ENCODE measurements around the gene OR8H1. TPM values are rescaled to one million over a fixed set of nuclear protein-coding genes. Genes with fewer than 3 reads are reported as not detected.

The OR8H1 gene
- total and polyA plus RNA-seq, 7 donors: not detected

GRCh38 chr11:56314844-56315243, 22.8 kb upstream of the OR8H1 start, which contains the start of gene OR8K3:
TSS of gene OR8K3 (plus strand) at chr11:56315144. CDS start at chr11:56318307, 3,163 bp downstream.
- no peaks in the 10 kb centered on the region for H3K27me3 ChIP-seq (ENCODE audit: insufficient read depth in 3 of 3, low read length in 2 of 3)
- no peak for ATAC-seq
- H3K4me1 ChIP-seq: no peaks in the 10 kb centered on the region
- intact Hi-C loops (cut with DNase I): no loop called here
- no peaks in the 10 kb centered on the region for H3K9me3 ChIP-seq
- no peak within 1 kb of the TSS for H3K27ac ChIP-seq
- H3K36me3 ChIP-seq (ENCODE audit: insufficient read depth in 1 of 2, low read depth in 1 of 2): no peaks in the 10 kb centered on the region
- H3K4me3 ChIP-seq: no peak within 1 kb of the TSS
- DNase-seq: no peak
- no peak for TF ChIP-seq CTCF (IDR thresholded peaks at IDR 0.05)

DNA sequence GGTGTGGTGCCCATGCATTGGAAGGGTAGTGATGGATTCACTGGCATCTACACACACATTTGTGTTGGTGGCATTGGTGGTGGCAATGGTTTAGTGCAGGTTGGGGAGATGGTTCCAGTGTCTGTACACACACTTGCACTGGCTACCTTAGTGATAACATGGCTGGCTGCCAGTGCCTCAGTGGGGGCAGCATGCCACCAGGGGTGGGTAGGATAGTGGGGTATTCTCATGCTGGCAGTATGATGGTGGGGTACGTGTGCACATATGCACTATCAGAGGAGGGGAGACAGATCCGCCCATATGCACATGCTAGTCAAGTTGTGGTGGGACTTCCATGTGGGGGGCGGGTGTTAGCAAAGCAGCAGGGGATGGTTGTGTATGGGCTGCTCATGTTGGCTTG, 15.8 kb upstream of the OR8H1 start:
- no peak for DNase-seq
- Histone ChIP-seq H3K36me3 (ENCODE audit: insufficient read depth in 1 of 2, low read depth in 1 of 2) (no peaks in the 10 kb centered on the region), H3K4me1 (no peaks in the 10 kb centered on the region), H3K27ac (no peak overlapping the region), H3K9me3 (no peaks in the 10 kb centered on the region), H3K27me3 (ENCODE audit: insufficient read depth in 3 of 3, low read length in 2 of 3) (no peaks in the 10 kb centered on the region), H3K4me3 (no peak overlapping the region)
- 80 to 91% (median 84%) methylated on average over 3 of the region's 3 CpGs for WGBS, 3 donors
- intact Hi-C loops (cut with DNase I): no loop called here
- TF ChIP-seq CTCF (IDR thresholded peaks at IDR 0.05): no peak
- no peak for ATAC-seq

DNA sequence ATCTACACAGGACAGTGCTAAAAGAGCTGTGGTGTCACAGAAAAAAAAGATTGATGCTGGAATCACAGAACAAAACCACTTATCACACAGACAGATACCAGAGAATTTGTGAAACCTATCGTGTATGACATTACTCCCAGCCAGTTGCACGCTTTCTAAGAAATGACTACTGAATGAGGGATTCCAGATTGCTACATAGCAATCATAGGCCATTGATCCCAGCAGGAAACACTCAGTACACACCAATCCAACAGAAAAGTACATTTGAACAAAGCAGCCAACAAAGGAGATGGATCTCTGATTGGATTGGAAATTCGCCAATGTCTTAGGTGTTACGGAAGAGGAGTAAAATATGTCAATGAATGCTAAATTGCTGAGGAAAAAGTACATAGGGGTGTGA, 4.8 kb upstream of the OR8H1 start:
- Histone ChIP-seq H3K9me3 (no peaks in the 10 kb centered on the region), H3K4me1 (no peaks in the 10 kb centered on the region), H3K4me3 (no peak overlapping the region), H3K27ac (no peak overlapping the region), H3K27me3 (ENCODE audit: insufficient read depth in 3 of 3, low read length in 2 of 3) (no peaks in the 10 kb centered on the region), H3K36me3 (ENCODE audit: insufficient read depth in 1 of 2, low read depth in 1 of 2) (no peaks in the 10 kb centered on the region)
- ATAC-seq (no peak), DNase-seq (no peak)
- WGBS, 3 donors: 82 to 84% (median 84%) methylated on average over 4 of the region's 4 CpGs
- intact Hi-C loops (cut with DNase I): no loop called here
- TF ChIP-seq CTCF (IDR thresholded peaks at IDR 0.05): no peak

GRCh38 chr11:56273854-56274253, 18.2 kb downstream of the OR8H1 start, which contains the start of gene OR5T1:
TSS of gene OR5T1 (plus strand) at chr11:56274154. CDS start at chr11:56275639, 1,485 bp downstream.
- intact Hi-C loops (cut with DNase I): no loop called here
- Histone ChIP-seq H3K4me1 (no peaks in the 10 kb centered on the region), H3K36me3 (ENCODE audit: insufficient read depth in 1 of 2, low read depth in 1 of 2) (no peaks in the 10 kb centered on the region), H3K9me3 (peaks cover 6% of the 10 kb centered on the region), H3K27ac (no peak within 1 kb of the TSS), H3K4me3 (no peak within 1 kb of the TSS), H3K27me3 (ENCODE audit: insufficient read depth in 3 of 3, low read length in 2 of 3) (no peaks in the 10 kb centered on the region)
- DNase-seq (no peak), ATAC-seq (no peak)
- no peak for TF ChIP-seq CTCF (IDR thresholded peaks at IDR 0.05)

- Histone ChIP-seq H3K4me3 (no peak overlapping the region), H3K27ac (no peak overlapping the region), H3K9me3 (peaks cover 6% of the 10 kb centered on the region), H3K36me3 (ENCODE audit: insufficient read depth in 1 of 2, low read depth in 1 of 2) (no peaks in the 10 kb centered on the region), H3K27me3 (ENCODE audit: insufficient read depth in 3 of 3, low read length in 2 of 3) (no peaks in the 10 kb centered on the region), H3K4me1 (no peaks in the 10 kb centered on the region)
- intact Hi-C loops (cut with DNase I): no loop called here
- WGBS, 3 donors: 62 to 65% (median 63%) methylated on average over 3 of the region's 3 CpGs
- no peak for TF ChIP-seq CTCF (IDR thresholded peaks at IDR 0.05)
- DNase-seq (no peak), ATAC-seq (no peak)
Measured at GRCh38 chr11:56271092-56271491, 21.0 kb downstream of the OR8H1 start.

Data from psoas muscle (tissue), 8 donors.